Right atrium auricular region (tissue), 2 donors: ENCODE results near the gene COG5. TPM values are rescaled to one million over a fixed set of nuclear protein-coding genes. Genes with fewer than 3 reads are reported as not detected.

Experiments used
- DNase-seq: peaks from one replicate; pipeline ENCODE4 v3.0.0-alpha.2; 2019; ENCODE audit warnings: low spot score
- H3K27ac ChIP-seq, 2 donors: fragments of 200-600 bp; sonication (generic); 1 replicate in 1 of 2; 2 replicates in 1 of 2; pipeline ENCODE4 v1.5.1; 2016 to 2019
- H3K27me3 ChIP-seq, 2 donors: fragments of 200-600 bp; sonication (generic); one replicate each; pipeline versions ENCODE4 v1.5.1 to v1.6.0; 2017 to 2019
- H3K36me3 ChIP-seq: fragments of 200-600 bp; sonication (generic); one replicate; pipeline ENCODE4 v1.5.1; 2016
- H3K4me1 ChIP-seq, 2 donors: fragments of 200-600 bp; sonication (generic); one replicate each; pipeline versions ENCODE4 v1.5.1 to v1.6.0; 2017 to 2019
- H3K4me3 ChIP-seq, 2 donors: fragments of 200-600 bp; sonication (generic); 1 replicate in 1 of 2; 2 replicates in 1 of 2; pipeline ENCODE4 v1.5.1; 2017 to 2019; ENCODE audit warnings: mild to moderate bottlenecking in 1 of 2, moderate library complexity in 1 of 2
- H3K9me3 ChIP-seq, 2 donors: fragments of 200-600 bp; sonication (generic); one replicate each; pipeline ENCODE4 v1.5.1; 2019
- CTCF ChIP-seq, 2 donors: fragments of 200-600 bp; sonication (generic); IDR thresholded peaks; one replicate each; pipeline ENCODE4 v1.5.1; 2019; ENCODE audit warnings: antibody characterized with exemption in 2 of 2
- total RNA-seq, 2 donors: library from RNA; depleted of rRNA; stranded (reverse); fragments of >200 nt; gene quantifications; one replicate each; pipeline ENCODE4 v1.1.0, GENCODE V29; 2016

COG5 gene
- total RNA-seq, 2 donors from 2014 or later: 28.0 to 31.8 TPM

GRCh38 chr7:107206136-107206535 is 357.6 kb downstream of the COG5 start:
- peaks cover 0 to 22% of the 10 kb centered on the region in 2 donors for H3K4me1 ChIP-seq
- no peaks in the 10 kb centered on the region for H3K27me3 ChIP-seq
- no peak for DNase-seq
- H3K27ac ChIP-seq: peak overlapping the region in 1 of 2 donors; percentile 82
- H3K36me3 ChIP-seq: peaks cover 46% of the 10 kb centered on the region
- H3K9me3 ChIP-seq: no peaks in the 10 kb centered on the region
- TF ChIP-seq CTCF (IDR thresholded peaks at IDR 0.05): no peak
- no peak overlapping the region for H3K4me3 ChIP-seq

GRCh38 chr7:107203607-107204006 is 360.1 kb downstream of the COG5 start:
- H3K27ac ChIP-seq: no peak overlapping the region

GRCh38 chr7:107201795-107202450 is 361.8 kb downstream of the COG5 start:
- H3K36me3 ChIP-seq: peaks cover 69% of the 10 kb centered on the region
- no peaks in the 10 kb centered on the region for H3K9me3 ChIP-seq
- no peaks in the 10 kb centered on the region for H3K27me3 ChIP-seq
- no peak overlapping the region for H3K4me3 ChIP-seq
- peak overlapping the region in 1 of 2 donors; percentile 52 for H3K27ac ChIP-seq
- TF ChIP-seq CTCF (IDR thresholded peaks at IDR 0.05): peak; percentile 44 to 70
- no peak for DNase-seq
- no peaks in the 10 kb centered on the region for H3K4me1 ChIP-seq

More at GRCh38 chr7:107203607-107204006, 360.1 kb downstream of the COG5 start:
- no peak for DNase-seq
- no peak for TF ChIP-seq CTCF (IDR thresholded peaks at IDR 0.05)
- Histone ChIP-seq H3K27me3 (no peaks in the 10 kb centered on the region), H3K36me3 (peaks cover 55% of the 10 kb centered on the region), H3K4me3 (no peak overlapping the region), H3K4me1 (peaks cover 0 to 16% of the 10 kb centered on the region in 2 donors), H3K9me3 (no peaks in the 10 kb centered on the region)

GRCh38 chr7:107196834-107197610 is 366.7 kb downstream of the COG5 start:
- Histone ChIP-seq H3K36me3 (peaks cover 75% of the 10 kb centered on the region), H3K27me3 (no peaks in the 10 kb centered on the region), H3K27ac (no peak overlapping the region), H3K9me3 (no peaks in the 10 kb centered on the region), H3K4me1 (peaks cover 0 to 12% of the 10 kb centered on the region in 2 donors), H3K4me3 (no peak overlapping the region)
- DNase-seq: no peak
- TF ChIP-seq CTCF (IDR thresholded peaks at IDR 0.05): no peak

GRCh38 chr7:107194052-107194451 is 369.7 kb downstream of the COG5 start:
- Histone ChIP-seq H3K27ac (peak overlapping the region in 1 of 2 donors; percentile 12), H3K36me3 (peaks cover 76% of the 10 kb centered on the region), H3K4me1 (peaks cover 0 to 12% of the 10 kb centered on the region in 2 donors), H3K4me3 (no peak overlapping the region), H3K27me3 (no peaks in the 10 kb centered on the region), H3K9me3 (no peaks in the 10 kb centered on the region)
- TF ChIP-seq CTCF (IDR thresholded peaks at IDR 0.05): peak in 1 of 2 donors; percentile 33
- no peak for DNase-seq
